Stimulated activated CD4-positive, alpha-beta T cell treated with anti-CD3 and anti-CD28 coated beads, TNF-alpha, amount 100 ng/mL, for 4 hours (primary cell): Measurements from ENCODE around the gene ZNF865.

Experiments used
- DNase-seq, 3 experiments: peaks; one replicate each; pipeline ENCODE4 v3.0.0-alpha.2; 2020; ENCODE audit warnings: low read depth in 3 of 3

Gene ZNF865

DNA sequence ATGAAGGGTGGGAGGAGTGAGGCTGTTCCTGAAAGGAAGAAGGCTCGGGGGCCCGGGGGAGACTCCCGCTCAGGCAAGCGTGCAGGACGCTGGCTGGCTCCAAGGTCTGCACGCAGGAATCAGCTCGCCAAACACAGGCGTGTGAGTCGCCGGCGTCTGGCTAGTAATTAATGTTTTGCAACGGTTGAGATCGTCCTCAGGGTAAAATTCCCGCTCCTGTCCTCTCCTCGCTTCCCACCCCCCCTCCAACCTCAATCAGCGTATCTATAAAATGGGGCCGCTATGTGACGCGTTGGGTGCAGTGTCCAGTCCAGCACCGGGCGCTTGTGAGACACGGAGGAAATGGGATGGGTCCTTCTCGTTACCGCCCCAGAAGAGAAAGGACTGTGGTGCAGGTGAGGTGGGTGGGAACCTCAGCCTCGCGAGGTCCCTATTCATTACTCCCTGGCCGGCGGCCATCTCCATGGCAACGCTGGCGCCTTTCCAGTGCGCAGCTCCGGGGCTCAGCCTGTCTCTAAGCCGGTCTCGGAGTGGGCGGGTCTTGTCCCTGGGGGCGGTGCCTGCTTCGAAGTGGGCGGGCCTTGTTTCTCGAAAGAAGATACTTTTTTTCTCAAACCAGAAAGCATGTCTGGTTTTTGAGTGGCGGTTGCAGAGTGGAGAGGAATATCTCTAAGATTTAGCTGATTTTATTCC, 18.3 kb upstream of the ZNF865 start:
- peak; percentile 81 to 85 (median 84) for DNase-seq

DNA sequence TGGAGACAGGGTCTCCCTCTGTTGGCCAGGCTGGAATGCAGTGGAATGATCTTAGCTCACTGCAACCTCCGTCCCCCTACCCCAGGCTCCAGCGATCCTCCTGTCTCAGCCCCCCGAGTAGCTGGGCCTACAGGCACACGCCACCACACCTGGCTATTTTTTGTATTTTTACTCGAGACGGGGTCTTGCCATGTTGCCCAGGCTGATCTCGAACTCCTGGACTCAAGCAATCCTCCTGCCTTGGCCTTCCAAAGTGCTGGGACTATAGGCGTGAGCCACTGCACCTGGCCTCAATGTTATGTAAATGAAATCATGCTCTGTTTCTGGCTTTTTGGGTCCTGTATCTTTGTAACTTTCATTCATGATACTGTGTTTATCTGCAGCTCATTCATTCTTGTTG, 16.7 kb upstream of the ZNF865 start:
- no peak for DNase-seq

DNA sequence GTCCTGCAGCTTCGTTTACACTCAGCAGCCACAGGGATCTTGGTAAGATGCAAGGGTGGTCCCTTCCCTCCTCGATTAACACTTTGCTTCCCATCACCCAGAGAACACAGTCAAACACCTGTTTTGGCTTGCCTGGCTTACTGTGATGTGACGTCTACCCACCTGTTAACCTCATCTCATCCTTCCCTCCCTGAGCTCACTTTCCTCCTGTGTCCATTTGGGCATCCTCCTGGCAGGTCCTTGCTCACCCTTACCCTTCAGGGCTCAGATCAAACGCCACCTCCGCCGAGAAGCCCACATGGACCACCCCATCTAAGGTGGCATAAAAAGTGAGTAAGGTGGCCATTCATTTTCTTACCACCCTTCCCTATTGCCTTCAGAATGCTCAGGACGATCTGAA, 15.3 kb upstream of the ZNF865 start:
- no peak for DNase-seq

GRCh38 chr19:55590617-55591016, 14.8 kb upstream of the ZNF865 start:
- no peak for DNase-seq

- no peak for DNase-seq
These were observed 13.9 kb upstream of the ZNF865 start for GRCh38 chr19:55591555-55591954.

- no peak for DNase-seq
These were observed 12.9 kb upstream of the ZNF865 start for GRCh38 chr19:55592391-55593090.

DNA sequence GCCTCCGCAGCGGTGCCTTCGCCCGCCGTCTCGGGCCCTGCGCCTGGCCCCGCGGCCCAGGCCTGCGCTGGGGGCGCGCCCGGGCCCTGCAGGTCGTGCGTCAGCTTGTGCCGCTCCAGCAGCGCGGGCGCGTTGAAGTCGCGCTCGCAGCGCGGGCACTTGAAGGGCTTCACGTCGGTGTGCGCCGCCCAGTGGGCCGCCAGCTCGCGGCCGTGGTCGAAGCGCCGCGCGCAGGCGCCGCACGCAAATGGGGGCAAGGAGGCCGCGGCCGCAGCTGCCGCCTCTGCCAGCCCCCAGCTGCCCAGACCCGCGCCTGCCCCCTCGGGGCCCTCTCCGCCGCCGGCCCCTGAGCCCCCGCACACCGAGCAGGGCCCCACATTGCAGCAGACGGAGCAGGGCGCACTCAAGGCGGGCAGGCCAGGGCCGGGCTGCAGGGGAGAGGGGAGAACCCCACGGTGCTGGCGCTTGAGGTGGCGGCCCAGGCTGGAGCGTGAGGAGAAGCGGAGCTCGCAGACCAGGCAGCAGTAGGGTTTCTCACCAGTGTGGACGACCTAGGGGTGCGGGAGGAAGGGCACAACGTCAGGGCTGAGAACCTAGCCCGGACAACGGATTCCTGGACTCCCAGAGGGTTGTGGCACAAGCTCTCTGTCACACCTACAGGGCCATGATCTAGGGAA, 12.2 kb upstream of the ZNF865 start:
- no peak for DNase-seq

- no peak for DNase-seq
These were observed 10.4 kb upstream of the ZNF865 start for GRCh38 chr19:55594996-55595545.

GRCh38 chr19:55596304-55596703, 9.1 kb upstream of the ZNF865 start:
- DNase-seq, result no peak

GRCh38 chr19:55597501-55597921, 7.9 kb upstream of the ZNF865 start:
- DNase-seq, result no peak

GRCh38 chr19:55598034-55598433, 7.4 kb upstream of the ZNF865 start:
- no peak for DNase-seq

DNA sequence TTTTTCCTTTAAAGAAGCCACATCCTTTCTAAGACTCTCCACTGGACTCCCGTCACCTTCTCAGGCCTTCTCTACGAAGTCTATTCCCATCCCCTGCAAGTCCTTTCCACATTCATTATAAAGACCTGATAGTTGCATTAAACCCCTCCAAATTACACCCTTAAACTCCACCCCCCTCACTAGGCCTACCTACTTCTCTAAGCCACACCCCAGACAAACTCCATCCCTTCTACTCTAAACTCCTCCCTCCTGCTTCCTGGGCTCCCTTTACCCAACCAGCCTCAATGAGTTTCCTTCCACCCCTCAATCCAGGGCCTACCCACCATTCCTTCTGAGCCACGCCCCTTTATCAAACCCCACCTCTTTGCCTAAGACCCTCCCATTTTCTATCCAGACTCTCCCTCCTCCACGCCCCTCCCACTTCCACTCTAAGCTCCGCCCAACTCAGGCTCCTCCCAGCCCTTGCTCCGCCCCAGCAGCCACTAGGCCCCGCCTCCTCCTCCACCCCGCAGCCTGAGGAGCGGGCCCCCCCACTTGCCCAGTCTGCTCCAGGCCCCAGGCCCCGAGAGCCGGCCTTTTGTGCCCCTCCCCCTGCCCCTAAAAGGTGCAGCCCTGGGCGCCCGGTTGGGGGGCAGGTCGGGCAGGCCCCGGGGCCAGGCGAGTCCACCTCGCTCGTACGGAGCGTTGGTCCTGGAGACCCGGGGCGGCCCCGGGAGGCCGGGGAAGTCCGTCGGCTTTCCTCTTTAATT, 6.6 kb upstream of the ZNF865 start:
- DNase-seq, result peak; percentile 84 to 91 (median 90)

DNA sequence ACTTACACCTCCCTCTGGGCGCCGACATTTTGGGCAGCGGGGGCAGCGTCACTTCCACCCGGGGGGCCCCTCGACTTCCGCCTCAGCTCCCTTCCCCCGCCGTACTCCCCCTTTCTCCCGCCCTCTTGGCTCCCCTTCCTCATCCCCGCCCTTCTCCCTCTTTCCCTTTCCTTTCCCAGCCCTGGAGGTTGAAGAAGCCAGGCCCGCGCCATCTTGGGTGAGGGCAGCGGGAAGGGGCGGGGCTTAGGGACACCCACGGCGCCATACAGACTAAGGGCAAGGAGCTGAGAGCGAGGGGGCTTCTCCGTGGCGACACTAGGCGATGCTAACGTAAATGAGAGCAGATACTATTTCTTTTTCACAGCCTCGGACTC, 6.0 kb upstream of the ZNF865 start, which contains the start of gene FIZ1:
Gene FIZ1 (minus strand): TSS at position 50 of the 374 bp plus-strand sequence. CDS start 1,652 bp downstream, outside the sequence.
- peak; percentile 92 to 95 (median 92) for DNase-seq

DNA sequence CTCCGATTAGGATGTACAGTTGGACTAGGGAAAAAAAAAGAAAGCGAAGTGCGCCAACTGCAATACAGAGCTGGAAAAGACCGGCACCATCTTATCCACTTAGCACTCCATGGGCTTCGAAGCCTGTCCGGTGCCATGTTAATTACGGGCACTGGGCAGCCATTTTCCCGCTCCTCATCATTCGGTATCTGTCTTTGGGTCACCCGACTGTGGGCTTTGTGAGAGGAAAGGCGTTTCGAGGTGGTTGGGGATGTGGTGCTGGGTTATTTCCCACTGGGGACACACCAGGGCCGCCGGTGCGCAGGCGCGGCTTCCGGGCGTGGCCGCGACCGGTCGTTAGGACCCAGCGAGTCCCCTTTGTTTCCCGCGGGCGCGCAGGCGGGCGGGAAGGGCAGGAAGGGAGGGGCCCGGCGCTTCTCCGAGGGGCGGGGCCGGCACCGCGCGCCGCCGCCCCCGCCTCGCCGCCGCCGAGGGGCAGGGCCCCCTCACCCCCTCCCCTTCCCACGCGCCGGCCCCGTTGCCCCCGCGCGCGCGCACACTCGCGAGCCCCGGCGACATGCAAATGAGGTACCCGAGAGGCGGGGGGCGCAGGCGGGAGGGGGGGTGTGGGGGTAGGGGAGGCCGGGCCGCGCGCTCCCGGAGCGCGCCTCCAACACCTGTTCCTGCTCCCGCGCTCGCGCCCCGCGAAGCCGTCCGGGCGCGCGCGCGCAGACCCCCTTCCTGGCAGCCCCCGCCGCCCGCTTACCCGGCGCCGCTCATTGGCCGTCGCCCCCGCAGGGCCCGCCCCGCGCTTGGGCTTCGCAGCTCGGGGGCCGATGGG, 5.4 kb upstream of the ZNF865 start, which contains the start of gene ZNF524:
Gene ZNF524 (plus strand): TSS at position 447 of the 820 bp plus-strand sequence. CDS start 1,825 bp downstream, outside the sequence.
- peak; percentile 75 to 79 (median 76) for DNase-seq

- DNase-seq, result no peak
These were observed 4.8 kb upstream of the ZNF865 start for GRCh38 chr19:55600662-55601028.

- DNase-seq, result no peak
These were observed 4.4 kb upstream of the ZNF865 start for GRCh38 chr19:55601084-55601483.

DNA sequence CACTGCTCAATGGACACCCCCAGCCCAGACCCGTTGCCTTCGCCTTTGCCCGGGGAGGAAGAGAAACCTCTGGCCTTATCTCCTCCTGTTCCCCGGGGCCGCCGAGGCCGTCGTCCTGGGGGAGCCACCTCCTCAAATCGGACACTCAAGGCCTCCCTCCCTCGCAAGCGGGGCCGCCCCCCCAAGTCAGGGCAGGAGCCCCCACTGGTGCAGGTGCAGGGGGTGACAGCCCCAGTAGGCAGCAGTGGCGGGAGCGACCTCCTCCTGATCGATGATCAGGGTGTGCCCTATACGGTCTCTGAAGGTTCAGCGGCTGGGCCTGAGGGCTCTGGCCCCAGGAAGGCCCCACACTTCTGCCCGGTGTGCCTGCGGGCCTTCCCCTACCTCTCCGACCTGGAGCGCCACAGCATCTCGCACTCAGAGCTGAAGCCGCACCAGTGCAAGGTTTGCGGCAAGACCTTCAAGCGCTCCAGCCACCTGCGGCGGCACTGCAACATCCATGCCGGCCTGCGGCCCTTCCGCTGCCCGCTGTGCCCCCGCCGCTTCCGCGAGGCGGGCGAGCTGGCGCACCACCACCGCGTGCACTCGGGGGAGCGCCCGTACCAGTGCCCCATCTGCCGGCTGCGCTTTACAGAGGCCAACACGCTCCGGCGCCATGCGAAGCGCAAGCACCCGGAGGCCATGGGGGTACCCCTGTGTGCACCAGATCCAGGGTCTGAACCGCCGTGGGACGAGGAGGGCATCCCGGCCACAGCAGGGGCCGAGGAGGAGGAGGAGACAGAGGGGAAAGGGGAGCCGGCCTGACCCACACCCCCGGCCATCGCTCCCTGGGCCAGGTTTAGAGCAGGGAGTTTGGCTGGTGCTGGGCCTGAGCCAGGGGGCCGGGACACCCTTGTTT, 3.1 kb upstream of the ZNF865 start:
- DNase-seq, result no peak

DNA sequence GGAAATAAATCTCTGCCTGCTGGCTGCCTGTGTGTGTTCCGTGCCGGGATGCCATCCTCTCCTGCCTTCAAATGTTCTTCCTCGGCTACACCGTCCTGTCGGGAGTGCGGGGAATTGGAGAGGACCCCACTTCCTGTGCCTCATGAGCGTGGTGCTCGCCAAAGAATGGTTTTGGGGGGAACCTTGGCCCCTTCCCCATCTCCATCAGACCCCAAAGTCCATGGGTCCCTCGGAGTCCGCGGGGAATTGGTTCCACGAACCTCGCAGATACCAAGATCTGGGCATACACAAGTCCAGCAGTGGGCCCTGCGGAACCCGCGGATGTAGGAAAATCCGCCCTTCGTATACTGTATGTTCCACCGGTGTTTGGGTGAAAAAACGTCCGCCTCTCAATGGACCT, 2.3 kb upstream of the ZNF865 start:
- no peak for DNase-seq

- DNase-seq, result no peak
These were observed 1.7 kb upstream of the ZNF865 start for GRCh38 chr19:55603581-55604292.
